ENCODE measurements around the gene CNNM4.

Gene CNNM4

DNA sequence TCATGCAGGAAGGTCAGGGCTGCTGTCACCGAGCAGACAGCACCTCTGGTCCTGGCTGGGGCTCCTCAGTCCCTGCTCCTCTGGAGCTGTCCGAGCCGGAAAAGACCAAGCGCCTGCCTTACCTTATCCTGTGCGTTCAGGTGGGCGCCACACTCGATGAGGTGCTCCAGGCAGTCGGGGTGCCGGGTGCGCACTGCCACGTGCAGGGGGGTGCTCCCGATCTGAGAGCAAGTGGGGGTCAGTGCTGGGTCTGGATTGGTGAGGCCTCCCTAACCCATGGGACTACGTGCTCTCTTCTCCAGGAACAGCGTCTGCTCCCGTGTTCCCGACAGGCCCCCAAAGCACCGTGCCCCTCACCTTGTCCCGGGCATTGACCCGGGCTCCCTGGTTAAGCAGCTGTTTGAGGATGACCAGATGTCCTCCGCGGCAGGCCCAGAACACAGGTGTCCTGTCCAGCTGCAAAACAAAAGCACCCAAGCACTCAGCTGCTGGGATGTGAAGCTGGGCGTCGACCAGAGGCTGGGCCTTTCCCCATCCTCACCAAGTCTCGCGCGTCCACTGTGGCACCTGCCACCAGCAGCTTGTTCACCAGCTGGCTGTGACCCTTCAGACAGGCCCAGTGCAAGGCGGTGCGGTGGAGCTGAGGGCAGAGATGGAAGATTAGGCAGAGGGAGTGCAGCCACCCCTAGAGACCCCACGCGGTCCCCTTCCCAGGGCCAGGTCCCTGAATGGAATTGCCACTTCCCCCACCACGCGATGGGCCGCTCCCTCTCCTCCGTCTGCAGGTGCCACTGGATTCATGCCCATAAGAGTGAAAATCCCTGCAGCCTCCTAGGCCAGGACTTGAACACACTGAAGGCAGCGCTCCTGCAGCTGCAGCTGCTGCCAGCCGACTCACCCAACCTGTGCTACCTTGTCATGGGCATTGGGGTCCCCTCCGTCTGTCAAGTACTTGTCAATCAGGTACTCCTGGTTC, 79.5 kb downstream of the CNNM4 start:
- no peak for TF ChIP-seq CTCF (IDR thresholded peaks at IDR 0.05; ENCODE audit: extremely low read depth, missing control alignments)
- no peak for DNase-seq (ENCODE audit: low spot score)

DNA sequence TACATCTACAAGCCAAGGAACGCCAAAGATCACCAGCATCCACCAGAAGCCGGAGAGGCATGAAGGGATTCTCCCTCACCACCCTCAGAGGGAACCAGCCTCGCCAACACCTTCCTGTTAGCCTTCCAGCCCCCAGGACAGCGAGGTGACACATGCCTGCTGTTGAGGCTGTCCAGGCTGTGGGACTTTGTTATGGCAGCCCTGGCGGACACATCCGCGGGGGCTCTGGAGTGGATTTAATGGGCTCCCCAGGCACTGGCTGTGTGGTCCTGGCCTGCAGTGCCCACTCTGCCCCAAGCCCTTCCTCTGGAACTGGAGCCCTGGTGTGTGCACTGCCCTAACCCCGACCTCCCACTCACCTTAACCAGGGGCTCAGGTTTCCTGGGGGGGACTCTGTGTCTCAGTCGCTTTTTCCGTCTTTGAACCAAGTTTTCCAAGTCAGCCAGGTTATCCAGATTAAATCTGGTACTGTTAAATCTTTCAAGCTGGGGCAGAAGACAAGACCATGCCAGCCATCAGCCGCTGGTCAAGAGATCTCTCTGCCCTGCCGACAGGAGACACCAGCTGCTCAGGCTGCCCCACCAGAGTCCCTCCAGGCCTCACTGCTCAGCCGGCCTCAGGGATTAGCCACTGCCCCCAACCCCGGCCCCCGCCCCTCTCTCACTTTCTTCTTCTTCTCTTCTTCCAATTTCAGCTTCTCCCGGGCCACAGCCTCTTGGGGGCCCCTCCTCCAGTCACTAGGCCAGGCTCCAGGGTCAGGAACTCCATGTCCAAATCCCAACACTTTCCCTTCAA, 81.2 kb downstream of the CNNM4 start:
- TF ChIP-seq CTCF (IDR thresholded peaks at IDR 0.05; ENCODE audit: extremely low read depth, missing control alignments) = no peak
- no peak for DNase-seq (ENCODE audit: low spot score)

DNA sequence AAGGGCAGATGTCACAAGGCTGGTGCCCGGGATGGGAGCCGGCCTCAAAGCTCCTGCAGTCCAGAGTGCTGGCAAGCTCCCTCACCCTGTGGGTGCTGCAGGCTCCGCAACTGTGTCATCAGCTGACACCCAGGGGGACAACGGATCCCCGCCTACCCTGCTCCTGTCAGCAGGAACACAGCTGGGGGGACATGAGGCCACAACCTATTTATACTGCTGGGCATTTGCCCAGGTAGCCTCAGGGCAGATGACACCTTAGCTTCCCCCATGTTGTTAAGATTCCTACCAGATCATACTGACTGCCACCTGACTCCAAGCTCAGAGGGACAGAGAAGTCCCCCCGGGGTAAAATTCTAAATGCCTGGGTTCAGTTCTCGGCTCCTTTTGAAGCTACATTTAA, 81.9 kb downstream of the CNNM4 start:
- DNase-seq (ENCODE audit: low spot score) = no peak
- TF ChIP-seq CTCF (IDR thresholded peaks at IDR 0.05; ENCODE audit: extremely low read depth, missing control alignments) = no peak

- no peak for DNase-seq (ENCODE audit: low spot score)
- no peak for TF ChIP-seq CTCF (IDR thresholded peaks at IDR 0.05; ENCODE audit: extremely low read depth, missing control alignments)
These were observed 83.0 kb downstream of the CNNM4 start, which contains the start of gene ANKRD23 for GRCh38 chr2:96843538-96844268. Gene ANKRD23 (minus strand): TSS chr2:96844021. CDS start chr2:96843992, 29 bp downstream.

DNA sequence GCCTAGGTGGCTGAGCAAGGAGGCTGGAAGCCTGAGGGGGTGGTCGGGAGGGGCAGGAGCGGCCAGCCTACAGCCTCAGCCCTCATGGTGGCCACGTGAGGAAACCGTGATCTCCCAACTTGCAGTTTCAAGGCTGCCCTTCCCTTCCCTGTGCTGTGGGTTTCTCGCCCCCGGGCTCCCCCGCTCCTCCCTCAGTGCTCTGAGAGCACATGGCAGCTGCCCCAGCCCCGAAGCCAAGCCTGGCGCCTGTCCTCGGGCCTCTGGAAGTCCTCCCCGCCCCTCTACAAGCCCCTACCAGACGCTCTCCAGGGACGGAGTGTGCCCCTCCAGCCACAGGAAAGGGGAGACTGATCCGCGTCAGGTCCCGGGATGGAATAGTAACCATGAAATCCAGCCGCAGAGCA, 83.7 kb downstream of the CNNM4 start:
- no peak for DNase-seq (ENCODE audit: low spot score)
- no peak for TF ChIP-seq CTCF (IDR thresholded peaks at IDR 0.05; ENCODE audit: extremely low read depth, missing control alignments)

DNA sequence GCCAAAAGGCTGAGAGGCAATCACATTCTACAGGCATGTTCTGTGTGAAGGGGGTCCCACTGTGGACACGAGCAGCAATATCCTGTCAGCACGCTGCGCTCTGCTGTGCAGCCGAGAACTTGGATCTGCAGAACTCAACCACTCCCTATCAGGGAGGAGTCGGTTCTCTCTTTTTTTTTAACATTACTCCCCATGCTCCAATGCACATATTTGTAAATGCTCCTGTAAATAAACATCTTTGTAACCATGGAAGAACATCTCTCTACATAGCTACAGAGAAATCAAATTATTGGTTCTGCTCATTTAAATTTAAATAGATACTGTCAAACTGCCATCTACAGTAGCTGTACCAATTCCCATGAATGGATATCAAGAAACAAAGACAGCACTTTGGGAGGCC, 86.1 kb downstream of the CNNM4 start:
- no peak for TF ChIP-seq CTCF (IDR thresholded peaks at IDR 0.05; ENCODE audit: extremely low read depth, missing control alignments)
- DNase-seq (ENCODE audit: low spot score) = no peak

Measured in GM20000 (cell line).